Cardiac ventricle fibroblast (primary cell): ENCODE measurements around the gene KCNJ2. TPM values are rescaled to one million over a fixed set of nuclear protein-coding genes. Genes with fewer than 3 reads are reported as not detected.

Experiments used
- total RNA-seq: library from RNA; depleted of rRNA; stranded (reverse); fragments of >200 nt; gene quantifications from 2 replicates; pipeline ENCODE4 v1.2.3, GENCODE V29; 2015

The KCNJ2 gene
- 0.24 and 0.62 TPM in 2 replicates for total RNA-seq

DNA sequence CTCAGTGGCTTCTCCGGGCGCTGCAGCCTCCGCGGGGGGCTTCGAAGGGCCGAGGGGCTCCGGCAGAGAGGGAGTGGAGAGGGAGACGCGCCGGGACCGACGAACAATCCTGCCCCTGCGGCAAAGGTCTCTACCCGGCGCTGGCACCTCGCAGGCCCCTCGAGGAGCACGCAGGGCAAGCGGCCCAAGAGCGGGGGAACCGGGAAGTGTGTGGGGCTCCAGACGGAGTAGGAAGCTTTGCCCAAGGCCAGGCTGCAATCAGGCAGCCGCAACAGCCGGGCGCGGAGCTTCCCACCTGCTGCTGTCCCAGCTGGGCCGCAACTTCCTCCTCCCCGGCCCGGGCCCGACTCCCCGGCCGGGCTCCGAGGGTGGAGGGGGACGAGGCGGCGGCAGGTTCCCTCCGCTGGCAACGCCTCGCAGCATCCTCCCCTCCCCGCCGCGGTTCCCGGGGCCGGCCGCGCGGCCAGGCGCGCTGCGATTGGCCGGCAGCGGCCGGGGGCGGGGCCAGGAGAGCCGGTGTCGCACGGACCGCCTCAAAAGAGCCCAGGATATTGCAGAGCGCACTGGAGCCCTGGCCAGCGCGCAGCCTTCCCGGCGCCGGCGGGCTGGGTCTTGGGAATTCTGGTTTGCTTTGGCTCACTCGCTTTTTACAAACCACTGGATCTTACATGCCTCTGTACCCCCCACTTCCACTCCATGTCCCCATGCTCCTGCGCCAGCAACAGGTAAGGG is at the start of gene KCNJ2:
TSS of gene KCNJ2 (plus strand) at position 556 of the 732 bp plus-strand sequence. CDS start 5,508 bp downstream, outside the sequence.

Other genes with a start within 250 kb of the KCNJ2 start
- gene KCNJ16, start 94.3 kb upstream of the KCNJ2 start, total RNA-seq, result not detected in 2 replicates